Measurements from ENCODE around the gene ACP5. TPM values are rescaled to one million over a fixed set of nuclear protein-coding genes. Genes with fewer than 3 reads are reported as not detected.

The ACP5 gene
- total RNA-seq, 2 donors from 2014 or later = 8.0 to 22.4 TPM

DNA sequence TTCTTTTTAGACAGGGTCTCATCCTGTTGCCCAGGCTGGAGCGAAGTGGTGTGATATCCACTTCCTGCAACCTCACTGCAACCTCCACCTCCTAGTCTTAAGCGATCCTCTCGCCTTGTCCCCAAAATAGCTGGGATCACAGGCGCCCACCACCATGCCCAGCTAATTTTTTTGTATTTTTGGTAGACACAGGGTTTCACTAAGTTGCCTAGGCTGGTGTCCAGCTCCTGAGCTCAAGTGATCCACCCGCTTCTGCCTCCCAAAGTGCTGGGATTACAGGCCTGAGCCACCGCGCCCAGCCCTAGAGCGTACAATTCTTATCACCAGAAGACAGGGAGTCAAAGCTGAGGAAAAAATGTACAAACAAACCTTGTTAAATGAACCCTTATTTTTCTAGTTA, 13.9 kb downstream of the ACP5 start:
- Histone ChIP-seq H3K4me1 (peaks cover 13% of the 10 kb centered on the region), H3K4me3 (no peak overlapping the region), H3K27ac (no peak overlapping the region), H3K27me3 (no peaks in the 10 kb centered on the region), H3K36me3 (replicated peaks in 1 of 2; ENCODE audit: insufficient read depth in 1 of 2, low read depth in 2 of 2) (no peaks in the 10 kb centered on the region), H3K9me3 (no peaks in the 10 kb centered on the region)
- TF ChIP-seq POLR2A (IDR thresholded peaks at IDR 0.05) = no peak
- TF ChIP-seq CTCF (IDR thresholded peaks at IDR 0.05) = no peak
- no peak for ATAC-seq
- intact Hi-C loops (cut with DNase I) = no loop called here
- no peak for DNase-seq
- 80 to 87% methylated on average over 8 of the region's 8 CpGs for WGBS, 2 donors

GRCh38 chr19:11560404-11561051, 16.9 kb downstream of the ACP5 start:
- Histone ChIP-seq H3K4me1 (peaks cover 33% of the 10 kb centered on the region), H3K9me3 (no peaks in the 10 kb centered on the region), H3K4me3 (no peak overlapping the region), H3K27ac (no peak overlapping the region), H3K27me3 (no peaks in the 10 kb centered on the region), H3K36me3 (replicated peaks in 1 of 2; ENCODE audit: insufficient read depth in 1 of 2, low read depth in 2 of 2) (no peaks in the 10 kb centered on the region)
- ATAC-seq (no peak), DNase-seq (peak; percentile 44 to 69 (median 54))
- intact Hi-C loops (cut with DNase I) = no loop called here
- WGBS, 2 donors = 14 to 18% methylated on average over 9 of the region's 9 CpGs
- TF ChIP-seq CTCF (IDR thresholded peaks at IDR 0.05) (peak; percentile 33 to 72 (median 57)), POLR2A (IDR thresholded peaks at IDR 0.05) (no peak)

DNA sequence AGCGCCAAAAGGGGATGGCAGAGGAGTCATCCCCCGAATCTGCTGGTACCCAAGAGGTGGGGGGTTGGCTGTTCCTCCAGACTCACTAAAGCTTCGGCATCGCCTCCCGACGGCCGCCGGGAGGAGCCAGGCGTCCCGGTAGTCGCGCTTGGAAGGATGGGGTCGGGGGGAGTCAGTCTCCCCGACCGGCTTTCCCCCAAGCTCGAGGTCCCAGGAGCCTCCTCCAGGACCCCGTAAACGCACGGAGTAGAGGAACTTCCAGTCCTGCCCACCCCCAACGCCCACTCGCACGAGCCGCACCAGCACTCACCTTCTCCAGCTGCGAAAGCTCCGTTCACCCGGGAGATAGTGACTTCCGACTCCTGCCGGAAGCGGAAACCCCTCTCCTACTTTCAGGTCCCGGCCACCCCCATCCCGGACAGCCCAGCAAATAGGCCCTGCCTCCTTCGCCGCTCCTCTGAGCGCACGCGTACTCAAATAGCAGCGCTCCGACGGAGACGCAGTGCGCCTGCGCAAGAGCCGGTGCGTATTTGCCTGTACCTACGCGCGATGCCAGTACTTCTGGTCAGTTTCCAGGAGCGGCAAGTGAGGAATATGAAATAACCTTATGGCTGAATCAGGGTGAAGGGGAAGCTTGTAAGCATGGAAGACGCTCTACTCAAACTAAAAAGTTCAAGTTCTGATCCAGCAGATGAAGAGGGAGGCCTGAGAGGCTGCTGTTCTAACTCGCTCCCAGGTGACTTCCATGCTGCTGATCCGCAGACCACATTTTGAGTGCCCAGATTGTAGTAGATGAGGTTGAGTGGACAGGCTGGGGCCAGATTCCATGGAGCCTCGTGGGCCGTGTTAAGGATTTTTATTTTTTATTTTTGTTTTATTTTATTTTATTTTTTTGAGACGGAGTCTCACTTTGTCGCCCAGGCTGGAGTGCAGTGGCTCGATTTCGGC, 18.3 kb downstream of the ACP5 start, which contains the start of gene ELOF1:
ELOF1 (minus strand) TSS at position 350 of the 948 bp plus-strand sequence. CDS start 4,883 bp downstream, outside the sequence.
- 2 to 4% methylated on average over 23 to 57 of the region's 57 CpGs for WGBS, 2 donors
- Histone ChIP-seq H3K36me3 (replicated peaks in 1 of 2; ENCODE audit: insufficient read depth in 1 of 2, low read depth in 2 of 2) (peaks cover 0 to 4% of the 10 kb centered on the region in 2 donors), H3K27me3 (no peaks in the 10 kb centered on the region), H3K4me3 (peak within 1 kb of the TSS; percentile 53 to 75), H3K27ac (peak within 1 kb of the TSS; percentile 65 to 89 (median 80)), H3K9me3 (no peaks in the 10 kb centered on the region), H3K4me1 (peaks cover 33% of the 10 kb centered on the region)
- ATAC-seq = peak; percentile 99
- intact Hi-C loops (cut with DNase I) = no loop called here
- peak; percentile 97 to 99 (median 99) for DNase-seq
- TF ChIP-seq POLR2A (IDR thresholded peaks at IDR 0.05) (peak; percentile 73 to 97 (median 96)), CTCF (IDR thresholded peaks at IDR 0.05) (peak in 3 of 7 experiments; percentile 14 to 40 (median 24))

- no peak for DNase-seq
- H3K9me3 ChIP-seq = no peaks in the 10 kb centered on the region
- no peak overlapping the region for H3K27ac ChIP-seq
- intact Hi-C loops (cut with DNase I) = no loop called here
- H3K36me3 ChIP-seq (replicated peaks in 1 of 2; ENCODE audit: insufficient read depth in 1 of 2, low read depth in 2 of 2) = peaks cover 0 to 13% of the 10 kb centered on the region in 2 donors
- H3K4me3 ChIP-seq = no peak overlapping the region
- ATAC-seq = no peak
- no peaks in the 10 kb centered on the region for H3K27me3 ChIP-seq
- no peak for TF ChIP-seq POLR2A (IDR thresholded peaks at IDR 0.05)
- no peak for TF ChIP-seq CTCF (IDR thresholded peaks at IDR 0.05)
- peaks cover 33% of the 10 kb centered on the region for H3K4me1 ChIP-seq
- 79 to 80% methylated on average over 4 of the region's 4 CpGs for WGBS, 2 donors
Measured at GRCh38 chr19:11556634-11557420, 20.6 kb downstream of the ACP5 start.
